PFSK-1 (cell line): ENCODE data around the gene WNT7B.

ENCODE experiments used
- SIN3A ChIP-seq: IDR thresholded peaks from 2 replicates; pipeline ENCODE4 v1.6.1; 2012; ENCODE audit warnings: mild to moderate bottlenecking, low read length, moderate library complexity, borderline replicate concordance; ENCODE audit not compliant: insufficient read depth
- TF ChIP-seq, protein P1 (sequence below), 2 experiments: IDR thresholded peaks; 2 replicates each; pipeline versions ENCODE4 v1.6.1 to v1.8.0; 2011 to 2012; ENCODE audit warnings: low read depth in 2 of 2, low read length in 2 of 2, control low read depth in 1 of 2, inconsistent platforms in 1 of 2, mild to moderate bottlenecking in 1 of 2, moderate library complexity in 1 of 2; ENCODE audit not compliant: insufficient read depth in 1 of 2

DNA sequence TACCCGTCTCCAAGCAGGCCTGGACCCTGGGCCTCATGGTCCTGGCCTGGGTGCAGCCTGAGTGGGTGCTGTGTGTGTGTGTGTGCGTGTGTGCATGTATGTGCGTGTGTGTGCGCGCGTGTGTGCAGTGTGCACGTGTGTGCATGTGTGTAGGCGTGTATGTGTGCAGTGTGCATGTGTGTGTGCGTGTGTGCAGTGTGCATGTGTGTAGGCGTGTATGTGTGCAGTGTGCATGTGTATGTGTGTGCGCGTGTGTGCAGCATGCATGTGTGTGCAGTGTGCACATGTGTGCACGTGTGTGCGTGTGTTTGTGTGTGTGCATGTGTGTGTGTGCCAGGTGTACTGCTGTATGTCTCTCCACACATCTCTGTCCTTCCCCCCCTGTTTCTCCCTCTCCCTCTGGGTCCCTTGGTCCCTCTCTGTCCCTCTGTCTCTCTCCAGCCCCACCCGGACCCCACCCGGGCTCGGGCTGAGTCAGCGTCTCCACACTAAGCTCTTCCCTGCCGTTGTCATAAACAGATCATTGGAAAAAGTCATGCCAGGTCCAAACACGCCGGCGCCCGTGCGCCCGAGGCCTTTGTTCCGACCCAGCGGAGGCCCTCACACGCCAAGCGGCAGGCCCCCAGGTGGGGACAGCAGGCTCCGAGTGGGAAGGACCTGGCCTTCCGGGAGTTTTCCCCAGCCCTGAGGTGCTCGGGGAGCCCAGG is 34.0 kb downstream of the WNT7B start:
- no peak for TF ChIP-seq SIN3A
- TF ChIP-seq, protein P1, sequence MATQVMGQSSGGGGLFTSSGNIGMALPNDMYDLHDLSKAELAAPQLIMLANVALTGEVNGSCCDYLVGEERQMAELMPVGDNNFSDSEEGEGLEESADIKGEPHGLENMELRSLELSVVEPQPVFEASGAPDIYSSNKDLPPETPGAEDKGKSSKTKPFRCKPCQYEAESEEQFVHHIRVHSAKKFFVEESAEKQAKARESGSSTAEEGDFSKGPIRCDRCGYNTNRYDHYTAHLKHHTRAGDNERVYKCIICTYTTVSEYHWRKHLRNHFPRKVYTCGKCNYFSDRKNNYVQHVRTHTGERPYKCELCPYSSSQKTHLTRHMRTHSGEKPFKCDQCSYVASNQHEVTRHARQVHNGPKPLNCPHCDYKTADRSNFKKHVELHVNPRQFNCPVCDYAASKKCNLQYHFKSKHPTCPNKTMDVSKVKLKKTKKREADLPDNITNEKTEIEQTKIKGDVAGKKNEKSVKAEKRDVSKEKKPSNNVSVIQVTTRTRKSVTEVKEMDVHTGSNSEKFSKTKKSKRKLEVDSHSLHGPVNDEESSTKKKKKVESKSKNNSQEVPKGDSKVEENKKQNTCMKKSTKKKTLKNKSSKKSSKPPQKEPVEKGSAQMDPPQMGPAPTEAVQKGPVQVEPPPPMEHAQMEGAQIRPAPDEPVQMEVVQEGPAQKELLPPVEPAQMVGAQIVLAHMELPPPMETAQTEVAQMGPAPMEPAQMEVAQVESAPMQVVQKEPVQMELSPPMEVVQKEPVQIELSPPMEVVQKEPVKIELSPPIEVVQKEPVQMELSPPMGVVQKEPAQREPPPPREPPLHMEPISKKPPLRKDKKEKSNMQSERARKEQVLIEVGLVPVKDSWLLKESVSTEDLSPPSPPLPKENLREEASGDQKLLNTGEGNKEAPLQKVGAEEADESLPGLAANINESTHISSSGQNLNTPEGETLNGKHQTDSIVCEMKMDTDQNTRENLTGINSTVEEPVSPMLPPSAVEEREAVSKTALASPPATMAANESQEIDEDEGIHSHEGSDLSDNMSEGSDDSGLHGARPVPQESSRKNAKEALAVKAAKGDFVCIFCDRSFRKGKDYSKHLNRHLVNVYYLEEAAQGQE (IDR thresholded peaks at IDR 0.05; ENCODE audit: insufficient read depth in 1 of 2, low read depth in 2 of 2, low read length in 2 of 2), result no peak
